Upper lobe of left lung (tissue), 6 donors: ENCODE results near the gene MYO19. TPM values are rescaled to one million over a fixed set of nuclear protein-coding genes. Genes with fewer than 3 reads are reported as not detected.

Experiments used
- ATAC-seq, 2 donors: fragments of 200-7000 bp; cut with Tn5 transposase; one replicate each; pipeline ENCODE4 v1.9.1; 2022; ENCODE audit warnings: mild to moderate bottlenecking in 2 of 2, moderate library complexity in 2 of 2; ENCODE audit not compliant: low FRiP score in 2 of 2
- DNase-seq, 2 donors: peaks; one replicate each; pipeline ENCODE4 v3.0.0-alpha.2; 2019 to 2020
- H3K27ac ChIP-seq, 4 donors: fragments of 200-600 bp; sonication (generic); one replicate each; pipeline ENCODE4 v1.5.1; 2016 to 2019
- H3K27me3 ChIP-seq, 4 donors: fragments of 200-600 bp; sonication (generic); one replicate each; pipeline ENCODE4 v1.5.1; 2017 to 2019
- H3K36me3 ChIP-seq, 4 donors: fragments of 200-600 bp; sonication (generic); one replicate each; pipeline ENCODE4 v1.5.1; 2016 to 2019
- H3K4me1 ChIP-seq, 4 donors: fragments of 200-600 bp; sonication (generic); one replicate each; pipeline ENCODE4 v1.5.1; 2018 to 2019
- H3K4me3 ChIP-seq, 4 donors: fragments of 200-600 bp; sonication (generic); one replicate each; pipeline ENCODE4 v1.5.1; 2017 to 2019; ENCODE audit warnings: mild to moderate bottlenecking in 2 of 4, moderate library complexity in 1 of 4
- H3K9me3 ChIP-seq, 4 donors: fragments of 200-600 bp; sonication (generic); one replicate each; pipeline ENCODE4 v1.5.1; 2018 to 2019
- EP300 ChIP-seq, 4 donors: sonication (generic); formaldehyde crosslinking; IDR thresholded peaks; one replicate each; pipeline ENCODE4 v1.5.1; 2017; ENCODE audit warnings: antibody characterized with exemption in 4 of 4, control low read depth in 2 of 4
- POLR2A ChIP-seq, 4 donors: fragments of 450-650 bp; IDR thresholded peaks; one replicate each; pipeline ENCODE4 v1.5.1; 2016 to 2017; ENCODE audit warnings: antibody characterized with exemption in 4 of 4, mild to moderate bottlenecking in 2 of 4
- POLR2AphosphoS5 ChIP-seq, 2 donors: sonication (generic); formaldehyde crosslinking; IDR thresholded peaks; one replicate each; pipeline ENCODE4 v1.5.1; 2017; ENCODE audit warnings: antibody characterized with exemption in 2 of 2
- WGBS, 2 donors: methylation state at CpG; one replicate each; pipeline ENCODE4 v1.1.5; 2017 to 2018; 5-methylcytosine and 5-hydroxymethylcytosine counted together
- total RNA-seq, 6 donors: library from RNA; depleted of rRNA in 4 of 6; stranded (reverse); fragments of >200 nt in 4 of 6; gene quantifications; one replicate each; pipeline versions ENCODE4 v1.1.0 to v1.2.1, GENCODE V29; 2016 to 2021
- TF ChIP-seq, protein P1 (sequence below), 6 experiments: fragments of 450-650 bp in 4 of 6; fragments of 200-600 bp in 2 of 6; sonication (generic) in 2 of 6; IDR thresholded peaks; one replicate each; pipeline ENCODE4 v1.5.1; 2016 to 2019; ENCODE audit warnings: antibody characterized with exemption in 6 of 6
- donor health status: DM: no; HTN: no; CAD: no; lungs with moderate emphysema.
- donor health status: DM: no; HTN: yes; CAD: no; lungs with severe emphysema.

MYO19 gene
- total RNA-seq, 6 donors from 2014 or later = 34.8 to 167 (median 49.4) TPM

DNA sequence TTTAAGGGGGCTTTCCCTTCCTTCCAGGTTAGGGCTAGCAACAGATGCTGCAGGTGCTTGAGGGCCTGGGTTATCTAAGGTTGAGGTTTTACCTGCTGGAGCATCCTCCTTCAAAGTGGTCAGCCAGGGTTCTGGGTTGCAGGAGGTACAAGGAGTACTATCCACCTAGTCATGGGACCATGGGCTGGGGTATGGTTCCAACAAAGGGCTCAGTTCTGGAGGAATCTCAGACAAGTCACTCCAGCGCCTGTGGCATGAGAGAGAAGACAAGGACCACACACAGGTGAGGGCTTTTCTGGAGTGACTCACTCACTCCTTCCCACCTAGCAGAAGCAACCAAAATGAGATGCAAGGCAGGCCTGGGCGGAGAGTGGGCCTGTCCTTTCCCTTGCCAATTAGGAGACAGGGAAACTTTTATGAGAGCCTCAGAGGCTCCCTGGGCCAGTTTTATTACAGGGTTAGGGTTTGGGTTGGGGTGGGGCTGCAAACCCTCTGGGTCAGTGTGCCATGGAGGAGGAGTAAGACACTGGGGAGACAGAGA lies 2.2 kb downstream of the MYO19 start:
- no peaks in the 10 kb centered on the region for H3K27me3 ChIP-seq
- DNase-seq (no peak), ATAC-seq (no peak)
- H3K36me3 ChIP-seq = peaks cover 5 to 54% (median 12%) of the 10 kb centered on the region in 4 donors
- H3K4me1 ChIP-seq = peaks cover 4 to 21% (median 11%) of the 10 kb centered on the region in 4 donors
- no peak overlapping the region for H3K27ac ChIP-seq
- 100% methylated on average over 2 of the region's 2 CpGs for WGBS, 2 donors
- no peak overlapping the region for H3K4me3 ChIP-seq
- TF ChIP-seq EP300 (IDR thresholded peaks at IDR 0.05) (no peak), POLR2A (IDR thresholded peaks at IDR 0.05) (no peak), POLR2AphosphoS5 (IDR thresholded peaks at IDR 0.05) (no peak)
- TF ChIP-seq, protein P1, sequence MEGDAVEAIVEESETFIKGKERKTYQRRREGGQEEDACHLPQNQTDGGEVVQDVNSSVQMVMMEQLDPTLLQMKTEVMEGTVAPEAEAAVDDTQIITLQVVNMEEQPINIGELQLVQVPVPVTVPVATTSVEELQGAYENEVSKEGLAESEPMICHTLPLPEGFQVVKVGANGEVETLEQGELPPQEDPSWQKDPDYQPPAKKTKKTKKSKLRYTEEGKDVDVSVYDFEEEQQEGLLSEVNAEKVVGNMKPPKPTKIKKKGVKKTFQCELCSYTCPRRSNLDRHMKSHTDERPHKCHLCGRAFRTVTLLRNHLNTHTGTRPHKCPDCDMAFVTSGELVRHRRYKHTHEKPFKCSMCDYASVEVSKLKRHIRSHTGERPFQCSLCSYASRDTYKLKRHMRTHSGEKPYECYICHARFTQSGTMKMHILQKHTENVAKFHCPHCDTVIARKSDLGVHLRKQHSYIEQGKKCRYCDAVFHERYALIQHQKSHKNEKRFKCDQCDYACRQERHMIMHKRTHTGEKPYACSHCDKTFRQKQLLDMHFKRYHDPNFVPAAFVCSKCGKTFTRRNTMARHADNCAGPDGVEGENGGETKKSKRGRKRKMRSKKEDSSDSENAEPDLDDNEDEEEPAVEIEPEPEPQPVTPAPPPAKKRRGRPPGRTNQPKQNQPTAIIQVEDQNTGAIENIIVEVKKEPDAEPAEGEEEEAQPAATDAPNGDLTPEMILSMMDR (IDR thresholded peaks at IDR 0.05) = no peak
- no peaks in the 10 kb centered on the region for H3K9me3 ChIP-seq

- ATAC-seq (no peak), DNase-seq (no peak)
- TF ChIP-seq EP300 (IDR thresholded peaks at IDR 0.05) (no peak), POLR2A (IDR thresholded peaks at IDR 0.05) (no peak), POLR2AphosphoS5 (IDR thresholded peaks at IDR 0.05) (no peak)
- TF ChIP-seq, protein P1 (IDR thresholded peaks at IDR 0.05) = no peak
- Histone ChIP-seq H3K4me1 (peaks cover 4 to 7% (median 6%) of the 10 kb centered on the region in 4 donors), H3K36me3 (peaks cover 12 to 84% (median 32%) of the 10 kb centered on the region in 4 donors), H3K27me3 (no peaks in the 10 kb centered on the region), H3K4me3 (no peak overlapping the region), H3K9me3 (no peaks in the 10 kb centered on the region), H3K27ac (no peak overlapping the region)
Observed at GRCh38 chr17:36529121-36529520, 5.5 kb downstream of the MYO19 start.

- Histone ChIP-seq H3K27me3 (no peaks in the 10 kb centered on the region), H3K36me3 (peaks cover 12 to 90% (median 32%) of the 10 kb centered on the region in 4 donors), H3K4me1 (no peaks in the 10 kb centered on the region), H3K4me3 (no peak overlapping the region), H3K9me3 (no peaks in the 10 kb centered on the region), H3K27ac (no peak overlapping the region)
- ATAC-seq = no peak
- WGBS, 2 donors = 95 to 98% methylated on average over 5 to 7 of the region's 7 CpGs
- no peak for TF ChIP-seq POLR2AphosphoS5 (IDR thresholded peaks at IDR 0.05)
- TF ChIP-seq EP300 (IDR thresholded peaks at IDR 0.05) = no peak
- TF ChIP-seq, protein P1 (IDR thresholded peaks at IDR 0.05) = no peak
- no peak for TF ChIP-seq POLR2A (IDR thresholded peaks at IDR 0.05)
- no peak for DNase-seq
Observed at GRCh38 chr17:36527621-36528250, 6.9 kb downstream of the MYO19 start.

DNA sequence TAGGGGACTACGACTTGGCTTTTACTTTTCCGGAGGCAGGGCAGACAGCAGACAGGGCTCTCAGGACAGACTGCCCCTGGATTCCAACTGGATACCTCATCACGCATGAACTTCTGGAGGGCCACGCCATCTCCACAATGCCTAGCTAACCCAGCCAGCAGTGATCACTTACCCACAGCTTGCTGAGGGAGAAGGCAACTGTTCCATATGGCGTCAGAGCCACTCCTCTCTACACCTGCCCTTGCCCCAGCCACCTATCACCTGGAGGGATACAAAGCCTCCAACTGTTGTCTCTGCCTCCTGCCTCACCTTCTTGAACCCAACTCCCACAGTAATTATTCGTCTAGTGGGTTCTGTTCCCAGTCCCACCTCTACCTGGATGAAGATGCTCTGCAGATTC lies 8.8 kb downstream of the MYO19 start:
- ATAC-seq (no peak), DNase-seq (no peak)
- Histone ChIP-seq H3K27ac (no peak overlapping the region), H3K27me3 (no peaks in the 10 kb centered on the region), H3K4me3 (no peak overlapping the region), H3K9me3 (no peaks in the 10 kb centered on the region), H3K36me3 (peaks cover 7 to 74% (median 28%) of the 10 kb centered on the region in 4 donors), H3K4me1 (no peaks in the 10 kb centered on the region)
- no peak for TF ChIP-seq POLR2AphosphoS5 (IDR thresholded peaks at IDR 0.05)
- TF ChIP-seq, protein P1 (IDR thresholded peaks at IDR 0.05) = no peak
- no peak for TF ChIP-seq POLR2A (IDR thresholded peaks at IDR 0.05)
- no peak for TF ChIP-seq EP300 (IDR thresholded peaks at IDR 0.05)
- 93 to 98% methylated on average over 6 of the region's 6 CpGs for WGBS, 2 donors

- WGBS, 2 donors = 81 to 92% methylated on average over 2 of the region's 2 CpGs
- DNase-seq (no peak), ATAC-seq (no peak)
- H3K9me3 ChIP-seq = no peaks in the 10 kb centered on the region
- H3K4me3 ChIP-seq = no peak overlapping the region
- H3K4me1 ChIP-seq = no peaks in the 10 kb centered on the region
- no peak overlapping the region for H3K27ac ChIP-seq
- no peaks in the 10 kb centered on the region for H3K27me3 ChIP-seq
- H3K36me3 ChIP-seq = peaks cover 7 to 77% (median 28%) of the 10 kb centered on the region in 4 donors
- TF ChIP-seq EP300 (IDR thresholded peaks at IDR 0.05) (no peak), POLR2A (IDR thresholded peaks at IDR 0.05) (no peak), POLR2AphosphoS5 (IDR thresholded peaks at IDR 0.05) (no peak)
- TF ChIP-seq, protein P1 (IDR thresholded peaks at IDR 0.05) = no peak
Observed at GRCh38 chr17:36525113-36525512, 9.6 kb downstream of the MYO19 start.
